ENCODE results near the gene MLEC.

DNA sequence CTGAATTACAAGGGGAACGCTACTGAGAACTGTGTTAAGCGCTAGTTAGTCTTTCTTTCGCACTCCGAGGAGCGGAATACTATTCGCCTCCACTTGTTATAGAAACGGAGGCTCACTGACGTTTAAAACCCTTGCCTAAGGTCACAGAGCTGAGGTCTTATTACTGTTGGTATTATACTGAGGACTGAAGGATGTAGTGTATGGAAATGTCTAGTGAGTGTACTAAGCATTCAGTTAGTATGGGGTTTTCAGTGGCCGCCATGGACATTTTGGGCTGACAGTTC, 39.5 kb downstream of the MLEC start:
- TF ChIP-seq POLR2A (IDR thresholded peaks at IDR 0.05): no peak
- TF ChIP-seq, protein P1, sequence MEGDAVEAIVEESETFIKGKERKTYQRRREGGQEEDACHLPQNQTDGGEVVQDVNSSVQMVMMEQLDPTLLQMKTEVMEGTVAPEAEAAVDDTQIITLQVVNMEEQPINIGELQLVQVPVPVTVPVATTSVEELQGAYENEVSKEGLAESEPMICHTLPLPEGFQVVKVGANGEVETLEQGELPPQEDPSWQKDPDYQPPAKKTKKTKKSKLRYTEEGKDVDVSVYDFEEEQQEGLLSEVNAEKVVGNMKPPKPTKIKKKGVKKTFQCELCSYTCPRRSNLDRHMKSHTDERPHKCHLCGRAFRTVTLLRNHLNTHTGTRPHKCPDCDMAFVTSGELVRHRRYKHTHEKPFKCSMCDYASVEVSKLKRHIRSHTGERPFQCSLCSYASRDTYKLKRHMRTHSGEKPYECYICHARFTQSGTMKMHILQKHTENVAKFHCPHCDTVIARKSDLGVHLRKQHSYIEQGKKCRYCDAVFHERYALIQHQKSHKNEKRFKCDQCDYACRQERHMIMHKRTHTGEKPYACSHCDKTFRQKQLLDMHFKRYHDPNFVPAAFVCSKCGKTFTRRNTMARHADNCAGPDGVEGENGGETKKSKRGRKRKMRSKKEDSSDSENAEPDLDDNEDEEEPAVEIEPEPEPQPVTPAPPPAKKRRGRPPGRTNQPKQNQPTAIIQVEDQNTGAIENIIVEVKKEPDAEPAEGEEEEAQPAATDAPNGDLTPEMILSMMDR (IDR thresholded peaks at IDR 0.05): no peak
